Cerebellar cortex (tissue), 1 donor: Measurements from ENCODE around the gene SHC1.
"Not testable (repeated sequence)": the region's sequence is repeated elsewhere in the genome, so short reads cannot be mapped to it uniquely, and the experiment has no call there.

Experiments
- DNase-seq: peaks from one replicate; pipeline ENCODE4 v3.0.0-alpha.2; 2015; ENCODE audit warnings: low spot score

The SHC1 gene

DNA sequence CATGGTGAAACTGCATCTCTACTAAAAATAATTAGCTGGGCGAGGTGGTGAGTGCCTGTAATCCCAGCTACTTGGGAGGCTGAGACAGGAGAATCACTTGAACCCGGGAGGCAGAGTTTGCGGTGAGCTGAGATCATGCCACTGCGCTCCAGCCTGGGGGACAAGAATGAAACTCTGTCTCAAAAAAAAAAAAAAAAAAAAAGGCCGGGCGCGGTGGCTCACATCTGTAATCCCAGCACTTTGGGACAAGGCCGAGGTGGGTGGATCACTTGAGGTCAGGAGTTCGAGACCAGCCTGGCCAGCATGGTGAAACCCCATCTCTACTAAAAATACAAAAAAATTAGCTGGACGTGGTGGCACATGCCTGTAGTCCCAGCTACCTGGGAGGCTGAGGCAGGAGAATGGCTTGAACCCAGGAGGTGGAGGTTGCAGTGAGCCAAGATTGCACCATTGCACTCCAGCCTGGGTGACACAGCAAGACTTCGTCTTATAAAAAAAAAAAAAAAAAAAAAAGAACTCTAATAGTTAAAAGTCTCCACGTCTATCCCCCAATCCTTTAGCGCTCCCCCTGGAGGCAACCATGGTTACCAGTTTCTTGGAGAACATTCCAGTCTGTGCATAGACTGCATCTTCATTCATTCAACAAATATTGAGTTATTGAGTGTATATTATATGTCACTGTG is 24.9 kb upstream of the SHC1 start:
- peak; percentile 64 for DNase-seq

DNA sequence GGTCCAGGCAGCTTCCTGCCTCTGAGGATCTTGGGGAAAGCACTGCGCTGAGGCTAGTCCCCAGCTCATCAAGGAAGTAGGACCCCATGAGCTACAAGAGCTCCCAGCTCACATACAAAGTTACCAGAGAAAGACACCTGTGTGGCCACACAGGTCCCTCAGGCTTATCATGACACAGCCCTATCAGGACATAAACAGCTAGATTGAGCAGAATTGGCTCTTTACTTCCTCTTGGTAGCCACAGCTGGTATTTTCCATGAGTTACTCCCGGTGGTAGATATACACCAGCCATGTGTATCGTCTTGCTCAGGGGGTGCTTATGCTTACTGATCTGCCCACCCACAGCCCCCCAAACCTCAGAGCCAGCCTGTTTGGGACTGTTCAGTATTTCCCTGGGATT is 24.0 kb upstream of the SHC1 start:
- DNase-seq: no peak

GRCh38 chr1:154994269-154994587 is 23.7 kb upstream of the SHC1 start:
- DNase-seq: no peak

DNA sequence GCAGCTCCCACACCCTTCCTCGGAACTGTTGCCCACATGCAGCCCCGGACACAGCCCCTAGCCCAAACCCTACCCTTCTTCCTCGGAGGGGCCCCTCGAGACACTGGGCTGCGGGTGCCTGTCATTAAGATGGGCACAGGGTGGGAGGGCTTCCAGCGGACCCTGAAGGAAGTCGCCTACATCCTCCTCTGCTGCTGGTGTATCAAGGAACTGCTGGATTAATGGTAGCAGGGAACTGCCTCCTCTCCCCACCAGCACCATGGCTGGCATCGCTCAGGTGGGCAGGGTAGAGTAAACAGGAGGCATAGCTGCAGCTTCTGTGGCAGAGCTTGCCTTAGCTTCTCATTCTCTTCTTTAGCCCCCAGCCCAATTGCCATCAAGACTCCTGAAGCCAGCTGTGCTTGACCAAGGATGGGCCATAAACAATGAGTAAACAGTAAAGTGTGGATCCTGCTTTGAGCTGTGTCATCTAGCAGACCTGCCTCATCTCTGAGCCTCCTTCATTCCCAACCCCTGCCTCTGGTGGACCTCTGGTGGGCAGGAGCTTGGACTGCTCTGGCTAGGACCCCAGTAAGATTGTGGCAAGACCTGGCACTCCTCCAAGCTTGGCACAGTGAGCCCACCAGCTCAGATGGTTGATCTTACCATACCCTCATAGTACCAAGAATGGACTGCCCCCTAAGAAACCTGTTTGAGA is 23.2 kb upstream of the SHC1 start, which contains the start of gene LENEP:
Gene LENEP, plus strand, starts transcription at position 15 of the 697 bp plus-strand sequence. Its CDS starts 22 bp downstream, at position 37.
- DNase-seq: no peak

- DNase-seq: no peak
These were observed 22.4 kb upstream of the SHC1 start for GRCh38 chr1:154992721-154993571.

DNA sequence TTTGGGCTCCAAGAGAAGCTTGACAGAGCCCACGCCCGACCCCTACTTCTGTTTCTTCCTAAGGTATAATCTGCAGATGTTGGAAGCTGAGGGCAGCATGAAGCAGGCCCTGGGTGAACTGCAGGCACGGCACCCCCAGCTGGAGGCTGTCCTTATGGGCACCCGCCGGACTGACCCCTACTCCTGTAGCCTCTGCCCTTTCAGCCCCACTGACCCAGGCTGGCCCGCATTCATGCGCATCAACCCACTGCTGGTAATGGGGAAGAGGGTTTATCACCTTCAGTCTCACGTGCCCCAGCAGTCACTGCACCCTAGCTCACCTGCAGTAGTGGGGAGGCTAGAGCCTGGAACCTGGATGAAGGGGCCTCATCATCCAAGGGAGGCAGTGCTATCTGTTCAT is 19.7 kb upstream of the SHC1 start:
- no peak for DNase-seq

- no peak for DNase-seq
These were observed 18.8 kb upstream of the SHC1 start for GRCh38 chr1:154989195-154989860.

GRCh38 chr1:154988058-154988954 is 17.8 kb upstream of the SHC1 start:
- DNase-seq: no peak

GRCh38 chr1:154987326-154987725 is 16.8 kb upstream of the SHC1 start:
- no peak for DNase-seq

DNA sequence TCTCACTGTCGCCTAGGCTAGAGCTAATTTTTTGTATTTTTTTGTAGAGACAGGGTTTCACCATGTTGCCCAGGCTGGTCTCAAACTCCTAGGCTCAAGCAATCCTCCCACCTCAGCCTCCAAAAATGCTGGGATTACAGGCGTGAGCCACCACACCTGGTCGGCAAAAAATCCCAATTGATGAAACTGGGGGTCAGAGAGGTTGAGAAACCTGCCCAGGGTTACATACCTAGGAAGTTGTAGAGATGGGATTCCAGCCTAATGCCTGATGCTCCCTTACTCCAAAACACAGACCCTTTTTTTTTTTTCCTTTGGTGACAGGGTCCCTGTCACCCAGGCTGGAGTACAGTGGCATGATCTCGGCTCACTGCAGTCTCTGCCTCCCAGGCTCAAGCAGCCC is 16.2 kb upstream of the SHC1 start:
- not testable (repeated sequence) for DNase-seq

GRCh38 chr1:154983776-154984466 is 13.4 kb upstream of the SHC1 start:
- DNase-seq: no peak

GRCh38 chr1:154982897-154983648 is 12.5 kb upstream of the SHC1 start, which contains the start of gene FLAD1:
TSS of gene FLAD1 (plus strand) at chr1:154983344. CDS start at chr1:154983695, 351 bp downstream.
- DNase-seq: peak; percentile 100

DNA sequence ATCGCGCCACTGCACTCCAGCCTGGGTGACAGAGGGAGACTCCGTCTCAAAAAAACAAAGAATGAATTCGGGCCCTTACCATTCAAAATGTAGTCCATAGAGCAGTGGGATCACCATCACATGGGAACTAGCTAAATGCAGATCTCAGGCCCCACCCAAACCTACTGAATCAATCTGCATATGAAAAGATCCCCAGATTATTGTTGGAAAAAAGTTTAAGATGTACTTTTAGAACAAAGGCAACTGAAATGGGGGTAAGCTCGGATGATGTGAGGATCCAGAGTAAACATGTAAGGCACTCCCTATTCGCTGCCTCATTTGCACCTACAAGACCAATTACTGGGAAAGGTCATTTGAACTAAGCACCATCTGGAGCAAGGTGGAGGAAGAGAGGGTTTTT is 11.8 kb upstream of the SHC1 start:
- DNase-seq: no peak

DNA sequence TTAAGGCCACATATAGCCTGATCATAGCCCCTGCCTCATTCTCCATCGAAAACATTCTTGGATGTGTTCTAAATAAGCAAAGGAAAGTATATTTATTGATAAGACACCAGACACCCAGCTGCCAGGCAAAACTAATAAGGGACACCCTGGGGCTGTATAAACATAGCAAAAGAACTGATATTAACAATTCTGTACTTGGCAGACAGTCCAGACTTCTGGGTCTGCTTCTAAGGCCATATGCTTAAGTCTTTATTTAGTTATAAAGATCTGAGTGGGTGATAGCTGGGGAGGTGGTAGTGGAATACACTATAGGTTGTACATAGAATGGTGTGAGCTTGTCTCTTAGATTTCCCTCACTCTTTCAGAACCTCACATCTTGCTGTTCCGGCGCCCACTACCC is 7.8 kb upstream of the SHC1 start:
- no peak for DNase-seq

GRCh38 chr1:154977762-154978161 is 7.2 kb upstream of the SHC1 start:
- DNase-seq: not testable (repeated sequence)

- no peak for DNase-seq
These were observed 5.0 kb upstream of the SHC1 start for GRCh38 chr1:154975409-154976059.

DNA sequence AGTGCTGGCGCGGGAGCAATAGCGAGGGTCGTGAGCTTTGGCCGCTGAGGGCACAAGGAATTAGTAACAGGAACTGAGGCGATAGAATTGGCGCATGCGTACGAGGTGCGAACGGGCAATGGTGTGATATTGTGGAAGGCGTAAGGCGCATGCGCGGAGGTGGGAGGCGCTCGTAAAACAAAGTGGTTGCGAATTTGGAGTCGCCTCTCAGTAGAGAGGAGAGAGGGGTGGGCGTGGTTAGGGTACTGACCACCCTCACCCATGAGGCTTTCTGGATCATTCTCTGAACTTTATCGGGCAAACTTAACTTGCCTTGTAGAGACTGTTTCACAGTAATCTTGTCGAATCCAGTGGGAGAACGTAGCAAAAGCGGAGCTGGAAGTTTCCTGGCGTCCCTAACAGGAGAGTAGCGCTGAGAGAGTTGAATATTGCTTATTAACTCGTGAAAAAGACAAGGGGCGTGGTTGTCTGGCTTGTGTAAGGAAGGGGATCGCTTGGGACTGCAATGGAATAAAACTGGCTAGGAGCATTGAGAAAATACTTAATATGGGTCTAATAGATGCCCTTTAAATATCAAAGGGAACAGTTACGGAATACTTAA is 4.4 kb upstream of the SHC1 start:
- DNase-seq: peak; percentile 97

GRCh38 chr1:154974102-154974807 is 3.7 kb upstream of the SHC1 start, which contains the start of gene CKS1B:
TSS of gene CKS1B (plus strand) at chr1:154974681. CDS start at chr1:154974746, 65 bp downstream.
- peak; percentile 100 for DNase-seq
